H1 (cell line): Measurements from ENCODE around the gene LGALS16. TPM values are rescaled to one million over a fixed set of nuclear protein-coding genes. Genes with fewer than 3 reads are reported as not detected.
"Not testable (repeated sequence)": the region's sequence is repeated elsewhere in the genome, so short reads cannot be mapped to it uniquely, and the experiment has no call there.

Experiments
- CTCF ChIA-PET: fragments of 300-600 bp; sonication (Branson Sonifier 250); formaldehyde crosslinking; loops from one replicate; lab custom pipeline; 2021; ENCODE audit not compliant: partially characterized antibody; lab: Charles Lee
- POLR2A ChIA-PET: fragments of 300-600 bp; sonication (Branson Sonifier 250); formaldehyde crosslinking; loops from one replicate; lab custom pipeline; 2021; ENCODE audit warnings: inconsistent platforms; ENCODE audit not compliant: partially characterized antibody; lab: Charles Lee
- DNase-seq, 2 experiments: peaks; one replicate each; pipeline versions ENCODE4 v3.0.0 to v3.0.0-alpha.2; 2010 to 2022; ENCODE audit warnings: low spot score in 2 of 2, low read depth in 1 of 2, mixed read lengths in 1 of 2
- FAIRE-seq: peaks from 2 replicates; lab custom pipeline; 2011; peaks lifted over from hg19 to GRCh38; lab: Jason Lieb, UNC
- H2AFZ ChIP-seq: 2 replicates; pipeline ENCODE4 v1.8.1; 2012; ENCODE audit warnings: low read length, inconsistent platforms
- H2AK5ac ChIP-seq: 2 replicates; pipeline ENCODE4 v1.6.1; 2013; ENCODE audit warnings: low read depth, low read length
- H2BK120ac ChIP-seq: replicated peaks from 2 replicates; pipeline ENCODE3; 2013; ENCODE audit warnings: low read depth, low read length, inconsistent platforms
- H2BK12ac ChIP-seq: 2 replicates; pipeline ENCODE4 v1.6.1; 2013; ENCODE audit warnings: low read depth, low read length
- H2BK15ac ChIP-seq: 2 replicates; pipeline ENCODE4 v1.6.1; 2013; ENCODE audit warnings: low read length
- H2BK20ac ChIP-seq: 2 replicates; pipeline ENCODE4 v1.6.1; 2013; ENCODE audit warnings: low read length
- H2BK5ac ChIP-seq: 2 replicates; pipeline ENCODE4 v1.6.1; 2013; ENCODE audit warnings: low read depth, low read length
- H3K14ac ChIP-seq: 2 replicates; pipeline ENCODE4 v1.6.1; 2013; ENCODE audit warnings: inconsistent platforms; ENCODE audit not compliant: insufficient read length
- H3K18ac ChIP-seq: 2 replicates; pipeline ENCODE4 v1.6.1; 2013; ENCODE audit warnings: low read length; ENCODE audit errors: extremely low read depth
- H3K23ac ChIP-seq: 2 replicates; pipeline ENCODE4 v1.6.1; 2013; ENCODE audit warnings: inconsistent platforms; ENCODE audit not compliant: insufficient read length
- H3K23me2 ChIP-seq: 2 replicates; pipeline ENCODE4 v1.6.1; 2013; ENCODE audit warnings: low read depth, low read length
- H3K27ac ChIP-seq: 2 replicates; pipeline ENCODE4 v1.6.1; 2011; ENCODE audit warnings: low read depth, low read length, inconsistent platforms
- H3K27me3 ChIP-seq, 4 experiments: replicated peaks in 1 of 4; 1 replicate in 1 of 4; 2 replicates in 3 of 4; pipeline versions ENCODE4 v1.6.1 to v1.8.1; 2011 to 2013; ENCODE audit warnings: low read length in 3 of 4, mild to moderate bottlenecking in 3 of 4, inconsistent platforms in 2 of 4, mixed read lengths in 2 of 4, moderate library complexity in 1 of 4; ENCODE audit not compliant: control insufficient read depth in 3 of 4, insufficient read depth in 3 of 4; ENCODE audit errors: extremely low read depth in 1 of 4
- H3K36me3 ChIP-seq, 4 experiments: 2 replicates each; pipeline versions ENCODE4 v1.6.1 to v1.8.1; 2011 to 2013; ENCODE audit warnings: mild to moderate bottlenecking in 4 of 4, low read length in 3 of 4, moderate library complexity in 2 of 4, control low read depth in 1 of 4, inconsistent platforms in 1 of 4; ENCODE audit not compliant: insufficient read depth in 4 of 4, control insufficient read depth in 2 of 4
- H3K4ac ChIP-seq: replicated peaks from 2 replicates; pipeline ENCODE3; 2013; ENCODE audit warnings: low read length, low read depth, mixed read lengths, inconsistent platforms; ENCODE audit not compliant: insufficient read length
- H3K4me1 ChIP-seq, 4 experiments: replicated peaks in 1 of 4; 1 replicate in 1 of 4; 2 replicates in 3 of 4; pipeline versions ENCODE4 v1.6.1 to v1.8.1; 2011 to 2013; ENCODE audit warnings: low read length in 3 of 4, inconsistent platforms in 2 of 4, mixed read lengths in 1 of 4; ENCODE audit not compliant: insufficient read depth in 4 of 4, control insufficient read depth in 3 of 4
- H3K4me2 ChIP-seq, 2 experiments: 2 replicates each; pipeline versions ENCODE4 v1.6.1 to v1.8.1; 2011 to 2013; ENCODE audit warnings: low read depth in 2 of 2, low read length in 2 of 2, control low read depth in 1 of 2, inconsistent platforms in 1 of 2, mild to moderate bottlenecking in 1 of 2; ENCODE audit not compliant: insufficient read depth in 1 of 2
- H3K4me3 ChIP-seq, 4 experiments: fragments of 200-600, 300-600 bp in 1 of 4; sonication (generic), shearing (Covaris generic), sonication (Bioruptor Twin) in 1 of 4; 2 replicates each; pipeline versions ENCODE4 v1.5.1 to v1.8.1; 2011 to 2016; ENCODE audit warnings: low read length in 4 of 4, low read depth in 3 of 4, control low read depth in 2 of 4, inconsistent platforms in 2 of 4, mild to moderate bottlenecking in 2 of 4, mixed read lengths in 1 of 4, moderate library complexity in 1 of 4; ENCODE audit not compliant: insufficient read depth in 2 of 4; ENCODE audit errors: extremely low read depth in 1 of 4
- H3K56ac ChIP-seq: replicated peaks from 2 replicates; pipeline ENCODE3; 2013; ENCODE audit warnings: low read depth, mild to moderate bottlenecking, mixed read lengths, low read length, inconsistent platforms; ENCODE audit not compliant: insufficient read length
- H3K79me1 ChIP-seq: 2 replicates; pipeline ENCODE4 v1.6.1; 2013; ENCODE audit warnings: low read depth, low read length, control low read depth
- H3K79me2 ChIP-seq, 2 experiments: 2 replicates each; pipeline versions ENCODE4 v1.6.1 to v1.8.1; 2012 to 2013; ENCODE audit warnings: low read length in 2 of 2, mild to moderate bottlenecking in 2 of 2, inconsistent platforms in 1 of 2; ENCODE audit not compliant: insufficient read depth in 2 of 2, control insufficient read depth in 1 of 2
- H3K9ac ChIP-seq, 4 experiments: replicated peaks in 1 of 4; 1 replicate in 1 of 4; 2 replicates in 3 of 4; pipeline versions ENCODE4 v1.6.1 to v1.8.1; 2011 to 2013; ENCODE audit warnings: low read depth in 3 of 4, low read length in 3 of 4, control low read depth in 2 of 4, mild to moderate bottlenecking in 2 of 4, moderate library complexity in 2 of 4, inconsistent platforms in 1 of 4; ENCODE audit errors: extremely low read depth in 1 of 4
- H3K9me3 ChIP-seq, 2 experiments: 2 replicates each; pipeline versions ENCODE4 v1.6.1 to v1.8.1; 2012 to 2013; ENCODE audit warnings: mild to moderate bottlenecking in 2 of 2, moderate library complexity in 2 of 2, control low read depth in 1 of 2, inconsistent platforms in 1 of 2, low read depth in 1 of 2, low read length in 1 of 2, mixed read lengths in 1 of 2; ENCODE audit not compliant: insufficient read depth in 2 of 2
- H4K20me1 ChIP-seq, 2 experiments: replicated peaks in 1 of 2; 2 replicates each; pipeline versions ENCODE3 to v1.8.1; 2011 to 2013; ENCODE audit warnings: inconsistent platforms in 2 of 2, low read length in 2 of 2, mild to moderate bottlenecking in 1 of 2; ENCODE audit not compliant: insufficient read depth in 2 of 2, control insufficient read depth in 1 of 2
- H4K5ac ChIP-seq: 2 replicates; pipeline ENCODE4 v1.6.1; 2013; ENCODE audit warnings: low read length, low read depth, mixed read lengths, inconsistent platforms; ENCODE audit not compliant: insufficient read length
- H4K8ac ChIP-seq: 2 replicates; pipeline ENCODE4 v1.8.0; 2013; ENCODE audit warnings: mild to moderate bottlenecking, moderate library complexity, low read length, inconsistent platforms; ENCODE audit not compliant: insufficient read depth; ENCODE audit errors: extremely low read depth
- H4K91ac ChIP-seq: replicated peaks from 2 replicates; pipeline ENCODE3; 2013; ENCODE audit warnings: low read length, mixed read lengths, inconsistent platforms; ENCODE audit not compliant: insufficient read length
- WGBS, 2 experiments: shearing (Covaris generic) in 1 of 2; methylation state at CpG; one replicate each; pipeline versions ENCODE4 v1.1.6 to v1.1.7; 2013 to 2015; ENCODE audit warnings: low lambda C conversion rate in 2 of 2, mixed read lengths in 2 of 2, inconsistent platforms in 1 of 2, low coverage in 1 of 2, missing lambda C conversion rate in 1 of 2; ENCODE audit not compliant: insufficient replicate concordance in 2 of 2, insufficient coverage in 1 of 2, insufficient read length in 1 of 2; ENCODE audit errors: extremely low coverage in 1 of 2, missing lambda C conversion rate in 1 of 2; 5-methylcytosine and 5-hydroxymethylcytosine counted together
- polyA plus RNA-seq, 7 experiments: library from polyadenylated mRNA; depleted of rRNA in 3 of 7; stranded (reverse) in 5 of 7; unstranded in 2 of 7; fragments of >200 nt in 5 of 7; fragments of 200-250 nt in 2 of 7; gene quantifications; 1 replicate in 5 of 7; 2 replicates in 1 of 7; 4 replicates in 1 of 7; pipeline versions ENCODE4 v1.2.1 to v1.2.3, GENCODE V29; 2011 to 2013; ENCODE audit warnings: missing spikeins in 2 of 7, mixed read lengths in 2 of 7
- total RNA-seq: library from RNA; stranded (reverse); fragmentation: NEBNext Ultra II Directional; extraction: Animal tissue kit (Norgen Biotek cat#: 25700); gene quantifications from 2 replicates; pipeline ENCODE4 v1.2.1, GENCODE V29; 2021

The LGALS16 gene
- total and polyA plus RNA-seq, 2 of the 8 experiments (the other 6 are each of a cell fraction or from before 2014, with no cell fraction given), result not detected

DNA sequence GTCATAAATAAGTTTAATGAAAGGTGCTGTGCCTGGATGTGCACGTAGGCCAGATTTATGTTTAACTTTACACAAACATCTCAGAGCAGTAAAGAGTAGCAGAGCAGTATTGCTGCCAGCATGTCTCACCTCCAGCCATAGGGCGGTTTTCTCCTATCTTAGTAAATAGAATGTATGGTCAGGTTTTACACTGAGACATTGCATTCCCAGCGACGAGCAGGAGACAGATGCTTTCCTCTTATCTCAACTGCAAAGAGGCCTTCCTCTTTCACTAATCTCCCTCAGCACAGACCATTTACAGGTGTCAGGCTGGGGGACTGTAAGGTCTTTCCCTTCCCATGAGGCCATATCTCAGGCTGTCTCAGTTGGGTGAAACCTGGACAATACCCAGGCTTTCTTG lies 32.9 kb downstream of the LGALS16 start:
- POLR2A ChIA-PET, H2AK5ac ChIP-seq, H4K91ac ChIP-seq, H3K4me3 ChIP-seq, H3K36me3 ChIP-seq, H3K9ac ChIP-seq, H2AFZ ChIP-seq, H3K56ac ChIP-seq, H3K14ac ChIP-seq, H3K27ac ChIP-seq, H3K4me2 ChIP-seq, H3K18ac ChIP-seq, H2BK15ac ChIP-seq, H3K27me3 ChIP-seq, H3K23ac ChIP-seq, H3K79me2 ChIP-seq, H3K4ac ChIP-seq, CTCF ChIA-PET, H2BK120ac ChIP-seq, H2BK5ac ChIP-seq, H2BK20ac ChIP-seq, FAIRE-seq, H4K20me1 ChIP-seq, H3K79me1 ChIP-seq, H3K9me3 ChIP-seq, H3K23me2 ChIP-seq, H3K4me1 ChIP-seq, H2BK12ac ChIP-seq, H4K8ac ChIP-seq, H4K5ac ChIP-seq: not testable (repeated sequence)
- WGBS, 2 experiments, result 86% methylated on average over 4 of the region's 4 CpGs; no CpG with 5 or more reads in 1 of the 2 experiments
- DNase-seq, result peak in 1 of 2 experiments; percentile 16
